ACHN (cell line): ENCODE measurements around the gene PRKN.

Experiments used
- DNase-seq: peaks from one replicate; pipeline ENCODE4 v3.0.0-alpha.2; 2015
- in situ Hi-C: cut with HindIII; loops from 2 replicates; pipeline ENCODE4 v1.10.0; 2017; ENCODE audit warnings: low sequenced_read_pairs, low pct_ligation_motif_present, low pct_unique_long_range_greater_than_20kb

Gene PRKN

DNA sequence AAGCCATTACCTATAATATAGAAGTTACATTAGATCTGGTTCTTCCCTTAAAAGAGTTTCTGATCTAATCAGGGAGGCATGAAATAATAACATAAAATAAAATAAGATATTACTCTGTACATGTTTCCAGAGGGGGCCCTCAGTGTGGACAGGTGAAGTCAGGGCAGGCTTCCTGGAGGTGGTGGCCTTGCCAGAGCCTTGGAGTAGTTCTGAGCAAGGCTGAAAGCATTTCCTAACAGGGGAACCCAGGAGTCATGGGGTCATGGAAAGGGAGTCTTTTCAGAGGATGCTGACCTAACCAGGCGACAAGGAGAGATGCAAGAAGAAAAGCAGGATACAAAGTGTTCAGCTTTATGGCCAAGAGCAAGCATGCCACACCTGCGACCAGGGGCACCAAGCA is 982.4 kb downstream of the PRKN start:
- in situ Hi-C loops: no loop called here
- no peak for DNase-seq

DNA sequence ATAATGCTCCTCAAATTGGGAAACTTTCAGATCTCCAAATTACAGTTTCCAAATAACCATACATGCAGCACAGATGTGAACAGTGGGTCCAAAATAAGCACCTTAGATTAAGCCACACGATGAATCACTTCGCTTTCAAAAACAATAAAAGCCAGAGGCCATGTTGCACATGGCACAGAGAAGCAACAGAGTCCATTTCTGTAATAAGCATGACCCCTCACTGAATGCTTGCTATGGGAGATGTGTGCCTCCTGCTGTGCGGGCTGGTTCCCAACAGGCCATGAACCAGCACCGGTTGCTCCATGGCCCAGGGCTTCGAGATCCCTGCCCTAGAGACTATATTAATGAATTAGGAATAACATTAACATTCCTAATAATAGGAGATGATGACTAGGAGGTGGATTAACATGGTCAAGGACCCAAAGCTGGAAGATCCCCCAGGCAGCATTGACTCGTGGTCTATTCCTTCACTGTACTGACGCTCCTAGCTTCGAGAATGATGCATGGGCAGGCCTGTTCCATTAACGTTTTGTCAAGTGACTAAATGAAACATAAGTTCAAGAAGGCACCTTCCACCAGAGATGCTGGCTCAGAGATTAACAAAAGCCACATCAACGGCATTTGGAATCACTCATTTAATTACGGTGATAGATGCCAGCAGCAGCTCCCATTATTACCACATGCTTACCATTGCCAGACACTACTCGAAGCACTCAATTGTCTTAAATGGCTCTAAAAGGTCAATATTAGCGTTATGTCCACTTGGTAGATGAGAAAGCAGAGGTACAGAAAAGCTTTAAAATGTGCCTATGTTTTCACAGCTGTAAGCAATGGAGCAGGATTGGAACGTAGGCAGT is 983.1 kb downstream of the PRKN start:
- in situ Hi-C loops: no loop called here
- no peak for DNase-seq

DNA sequence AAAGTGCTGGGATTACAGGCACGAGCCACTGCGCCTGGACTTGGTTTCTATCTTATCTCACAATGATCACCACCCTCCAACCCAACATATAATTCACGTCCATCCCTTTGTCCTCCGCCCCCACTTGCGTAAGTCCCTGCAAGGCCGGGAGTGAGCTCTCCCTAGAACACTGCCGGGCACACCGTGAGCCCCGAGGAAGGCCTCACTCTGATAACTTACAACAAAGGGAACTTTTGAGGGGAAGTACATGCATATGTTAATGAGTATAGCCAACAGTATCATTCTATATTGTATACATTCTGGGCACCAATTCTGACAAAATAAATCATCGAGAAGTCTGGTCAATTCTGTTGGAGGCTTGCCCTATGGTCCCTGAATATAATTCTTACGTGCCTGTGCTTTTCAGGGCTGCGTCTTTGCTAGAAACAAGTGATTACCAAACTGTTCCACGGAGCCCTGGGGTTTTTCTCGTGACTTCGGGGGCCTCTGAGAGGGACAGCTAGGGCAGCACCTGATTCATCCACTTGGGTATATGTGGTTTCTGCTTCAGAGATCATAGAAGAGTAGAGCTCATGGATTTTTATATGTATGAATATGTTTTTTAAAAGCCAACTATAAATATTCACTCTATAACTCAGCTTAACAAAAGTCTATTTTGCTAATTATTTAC is 983.9 kb downstream of the PRKN start:
- no peak for DNase-seq
- in situ Hi-C loops: no loop called here

DNA sequence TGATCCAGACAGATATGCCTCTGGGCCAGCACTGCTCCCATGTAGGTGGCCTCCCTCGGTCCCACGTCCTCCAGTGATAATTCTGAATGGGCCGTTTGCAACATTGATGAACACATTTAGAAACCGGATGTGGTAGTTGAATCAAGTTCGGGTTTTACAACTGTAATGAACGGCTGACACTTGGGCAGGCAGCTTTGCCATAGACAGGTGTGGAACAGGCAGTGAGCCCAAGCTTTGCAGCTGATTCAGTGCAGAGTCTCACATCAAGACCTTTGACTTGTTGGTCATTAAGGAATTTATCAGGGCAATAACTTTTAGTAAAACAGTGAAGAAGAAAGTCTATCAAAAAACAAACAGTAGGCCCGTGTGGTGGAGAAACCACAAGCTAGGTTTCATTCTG is 987.1 kb downstream of the PRKN start:
- in situ Hi-C loops: no loop called here
- no peak for DNase-seq

DNA sequence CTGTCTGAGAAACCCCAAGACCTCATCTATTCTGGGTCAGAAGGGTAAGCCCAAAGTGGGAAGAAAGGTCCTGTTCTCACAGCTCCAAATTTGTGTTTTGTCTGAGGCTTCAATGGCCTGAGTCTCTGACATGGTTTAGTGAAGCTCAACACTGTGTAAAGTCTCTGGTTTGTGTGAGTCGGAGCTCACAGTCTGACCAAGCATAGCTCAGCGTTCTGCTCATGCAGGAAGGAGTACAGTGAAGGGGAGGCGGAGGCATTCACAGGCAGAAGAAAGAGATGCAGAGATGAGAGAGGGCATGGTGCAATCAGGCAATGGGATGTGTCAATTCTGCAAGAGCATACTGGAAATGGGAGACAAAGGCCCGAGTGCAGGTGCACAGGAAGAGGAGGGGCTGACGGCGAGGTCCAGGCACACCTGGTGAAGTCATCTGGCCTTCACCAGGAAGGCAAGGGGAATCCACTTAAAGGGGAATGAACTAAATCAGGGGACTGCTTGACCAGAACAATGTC is 990.7 kb downstream of the PRKN start:
- in situ Hi-C loops: no loop called here

DNA sequence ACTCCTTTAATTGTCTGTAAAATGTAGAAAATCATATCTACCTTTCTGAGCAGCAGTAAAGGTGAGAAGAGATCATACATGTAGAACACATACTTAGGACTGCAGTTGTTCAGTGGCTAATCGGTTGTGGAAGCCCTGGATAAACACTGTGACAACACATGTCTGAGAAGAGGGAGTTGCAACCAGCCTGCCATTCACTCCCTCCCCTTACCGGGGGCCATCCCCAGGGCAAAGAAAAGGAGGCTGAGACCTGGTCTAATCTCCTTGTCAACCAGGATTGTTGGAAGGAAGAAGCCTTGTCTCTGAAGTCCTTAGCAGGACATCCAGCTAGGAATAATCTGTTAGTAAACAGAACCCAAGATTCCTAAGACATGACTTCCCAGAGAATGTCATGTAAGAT is 991.2 kb downstream of the PRKN start:
- in situ Hi-C loops: no loop called here
- DNase-seq: no peak

More for the DNA sequence above, 990.7 kb downstream of the PRKN start:
- DNase-seq: no peak

DNA sequence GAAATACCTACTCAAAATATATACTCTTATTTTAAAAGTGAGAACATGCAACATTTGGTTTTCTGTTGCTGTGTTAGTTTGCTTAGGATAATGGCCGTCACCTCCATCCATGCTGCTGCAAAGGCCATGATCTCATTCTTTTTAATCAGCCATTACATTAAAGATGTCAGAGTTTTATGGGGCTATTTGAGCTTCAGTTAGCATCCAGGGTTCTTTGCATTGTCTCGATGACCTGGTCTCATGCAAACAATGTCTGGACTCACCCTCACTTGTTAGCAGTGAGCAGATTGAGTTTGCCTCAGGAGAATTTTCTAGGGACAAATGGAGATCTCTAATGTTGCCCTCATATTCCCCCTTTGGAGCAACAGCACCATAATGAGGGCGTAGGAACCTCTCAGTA is 995.0 kb downstream of the PRKN start:
- DNase-seq: no peak
- in situ Hi-C loops: no loop called here

DNA sequence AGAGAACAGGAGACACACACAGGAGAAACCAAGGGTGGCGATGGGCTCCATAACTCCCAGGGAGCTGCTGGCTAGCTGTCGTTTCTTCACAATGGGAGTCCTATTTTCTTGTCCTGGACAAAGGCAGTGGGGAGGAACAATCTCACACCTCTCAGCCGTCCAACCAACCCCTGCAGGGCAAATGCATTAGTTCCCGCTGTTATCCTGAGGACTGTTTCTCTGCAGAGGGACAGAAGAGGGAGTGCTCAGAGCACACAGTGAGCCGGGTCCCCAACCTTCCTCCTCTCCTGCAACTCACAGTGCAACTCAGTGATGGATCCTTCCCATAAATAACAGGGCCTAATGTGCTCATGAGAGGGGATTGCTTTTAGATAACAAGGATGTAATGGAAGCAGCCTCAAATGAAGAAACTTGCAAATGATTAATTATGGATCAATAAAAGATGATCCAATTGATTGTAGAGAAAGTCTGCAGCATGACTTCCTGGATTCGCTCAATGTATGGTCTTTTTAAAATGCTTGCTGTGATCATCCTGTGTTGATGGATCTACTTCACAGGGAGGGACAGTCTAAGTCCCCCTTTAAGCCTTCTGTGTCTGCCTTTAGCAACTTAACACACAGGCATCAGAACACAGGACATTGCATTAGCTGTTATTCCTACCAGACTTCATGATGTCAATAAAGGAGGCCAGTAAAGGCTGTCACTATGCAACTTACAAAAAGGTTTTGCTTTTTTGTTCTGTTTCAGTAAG is 1000.3 kb downstream of the PRKN start:
- DNase-seq: no peak
- in situ Hi-C loops: no loop called here

DNA sequence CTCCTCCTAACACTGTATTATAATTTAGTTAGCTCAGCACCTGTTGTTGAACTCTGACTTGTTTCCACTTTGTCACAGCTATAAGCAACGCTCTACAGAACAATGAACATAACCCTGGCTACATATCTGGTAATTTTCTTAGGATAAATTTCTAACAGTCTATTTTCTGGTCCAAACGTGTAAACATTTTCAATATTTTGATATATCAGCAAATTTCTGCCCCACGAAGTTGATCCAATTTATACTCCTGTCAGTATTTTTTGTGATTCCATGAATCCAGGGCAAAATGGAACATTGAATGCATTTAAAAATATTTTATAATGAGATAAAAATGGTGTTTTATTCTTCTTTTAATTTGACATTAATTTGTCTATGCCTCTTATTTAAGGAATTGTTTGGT is 1005.2 kb downstream of the PRKN start:
- DNase-seq: no peak
- in situ Hi-C loops: no loop called here

DNA sequence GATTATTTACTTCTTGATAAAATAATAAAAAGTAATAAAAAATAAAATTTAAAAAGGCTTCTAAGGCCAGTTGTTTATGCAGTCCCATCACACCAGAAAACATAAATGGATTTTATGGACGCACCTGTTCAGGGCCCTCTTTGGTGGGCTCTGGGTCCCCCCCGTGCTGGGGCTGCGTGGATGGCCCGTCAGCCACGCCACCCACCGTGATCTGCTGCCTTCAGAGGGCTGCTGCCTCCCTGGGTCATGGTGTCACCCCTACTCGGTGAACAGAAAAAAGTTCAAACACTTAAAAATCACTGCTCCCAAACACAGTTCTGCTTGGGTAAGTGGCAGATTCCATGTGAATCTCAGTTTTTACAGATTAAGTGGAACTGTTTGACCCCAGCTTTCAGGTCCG is 1006.1 kb downstream of the PRKN start:
- in situ Hi-C loops: no loop called here
- no peak for DNase-seq

DNA sequence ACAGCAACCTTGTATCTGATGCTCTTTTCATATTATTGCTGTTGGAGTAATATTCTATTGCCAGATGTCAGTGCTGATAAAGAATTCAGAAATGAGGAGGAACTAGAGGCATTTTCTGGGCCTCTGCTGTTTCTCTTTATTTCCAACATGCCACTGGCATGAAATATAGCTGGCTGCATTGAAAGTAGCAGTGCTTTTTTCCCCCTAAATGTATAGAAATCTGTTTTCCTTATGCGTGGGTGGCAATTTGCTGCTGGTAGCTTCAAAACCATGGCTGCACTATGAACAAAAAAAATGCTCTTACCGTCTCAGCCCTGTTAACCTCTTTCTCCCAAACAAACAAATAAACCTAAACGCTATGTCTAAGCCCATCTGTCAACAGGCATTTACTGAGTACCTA is 1011.4 kb downstream of the PRKN start:
- in situ Hi-C loops: no loop called here

DNA sequence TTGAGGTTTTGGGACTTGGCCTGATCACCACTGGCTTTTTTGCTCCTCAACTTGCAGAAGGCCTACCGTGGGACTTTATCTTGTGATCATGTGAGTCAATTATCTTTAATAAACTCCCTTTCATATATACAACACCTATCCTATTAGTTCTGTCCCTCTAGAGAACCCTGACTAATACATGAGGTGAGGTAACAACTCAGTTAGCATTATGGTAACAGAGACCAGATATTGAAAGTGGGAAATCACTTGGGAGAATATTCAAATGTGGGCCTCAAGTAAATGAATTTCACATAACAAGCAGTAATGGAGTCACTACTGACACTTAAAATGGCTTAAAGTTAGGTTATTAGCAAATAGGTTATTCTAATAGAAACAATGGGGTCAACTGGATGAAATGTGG is 1015.6 kb downstream of the PRKN start:
- in situ Hi-C loops: no loop called here
- DNase-seq: no peak

More for the DNA sequence above, 1011.4 kb downstream of the PRKN start:
- DNase-seq: no peak

DNA sequence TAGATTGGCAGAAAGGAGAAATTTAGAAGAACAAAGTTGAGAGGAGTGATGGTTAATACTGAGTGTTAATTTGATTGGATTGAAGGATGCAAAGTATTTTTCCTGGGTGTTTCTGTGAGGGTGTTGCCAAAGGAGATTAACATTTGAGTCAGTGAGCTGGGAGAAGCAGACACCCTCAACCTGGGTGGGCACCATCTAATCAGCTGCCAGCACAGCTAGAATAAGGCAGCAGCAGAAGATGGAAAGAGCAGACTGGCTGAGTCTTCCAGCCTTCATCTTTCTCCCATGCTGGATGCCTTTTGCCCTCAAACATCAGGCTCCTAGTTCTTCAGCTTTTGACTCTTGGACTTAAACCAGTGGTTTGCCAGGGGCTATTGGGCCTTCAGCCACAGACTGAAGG is 1016.1 kb downstream of the PRKN start:
- DNase-seq: no peak

DNA sequence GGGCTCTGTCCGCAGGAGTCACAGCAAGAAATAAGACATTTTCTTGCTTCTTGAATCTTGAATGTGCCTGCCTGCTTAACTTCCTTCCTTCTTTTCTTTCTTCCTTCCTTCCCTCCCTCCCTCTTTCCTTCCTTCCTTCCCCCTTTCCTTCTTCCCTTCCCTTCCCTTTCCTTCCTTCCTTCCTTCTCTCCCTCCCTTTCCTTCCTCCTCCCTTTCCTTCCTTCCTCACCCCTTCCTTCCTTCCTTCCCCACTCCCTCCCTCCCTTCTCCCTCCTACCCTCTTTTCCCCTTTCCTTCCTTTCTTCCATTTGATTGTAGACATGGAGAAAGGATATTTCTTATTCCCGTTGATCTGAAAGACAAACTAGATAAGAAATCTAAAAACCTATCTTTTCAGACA is 1016.9 kb downstream of the PRKN start:
- in situ Hi-C loops: no loop called here
- no peak for DNase-seq

More for the DNA sequence above, 1016.1 kb downstream of the PRKN start:
- in situ Hi-C loops: no loop called here

DNA sequence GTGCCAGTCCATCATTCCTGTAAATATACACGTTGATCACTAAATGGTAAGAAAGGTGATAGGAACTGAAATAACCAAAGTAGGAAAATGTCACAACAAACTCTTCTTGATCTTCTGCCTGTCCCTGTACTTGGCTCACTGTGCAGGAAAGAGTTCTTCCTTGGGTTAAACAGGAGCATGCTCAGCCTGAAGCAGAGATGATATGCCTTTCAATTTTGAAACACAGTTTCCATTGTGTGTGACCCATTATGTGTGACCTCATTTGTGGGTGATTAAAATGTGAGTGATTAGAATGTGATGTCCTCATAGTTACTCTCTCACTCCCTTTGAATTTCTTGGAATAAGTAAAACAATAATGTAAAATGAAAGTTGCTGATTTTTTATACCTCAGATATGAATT is 1026.5 kb downstream of the PRKN start:
- in situ Hi-C loops: no loop called here
- DNase-seq: no peak

DNA sequence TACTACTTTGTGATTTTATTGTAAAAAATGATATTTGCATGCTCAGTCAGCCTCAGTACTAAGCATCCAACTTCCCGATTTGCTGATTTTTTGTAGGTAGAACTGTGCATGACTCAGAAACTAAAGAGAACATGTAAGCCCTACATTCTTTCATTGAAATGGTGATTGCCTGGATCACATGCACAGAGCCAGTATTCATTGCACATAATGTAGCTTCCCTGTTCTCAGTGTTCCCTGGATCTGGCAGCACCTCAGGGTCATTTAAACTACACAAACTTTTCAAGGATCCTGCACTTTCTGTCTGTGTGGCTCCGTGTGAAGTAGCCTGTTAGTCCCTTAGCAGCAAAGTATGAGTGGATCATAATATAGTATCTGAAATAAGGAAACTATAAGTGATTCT is 1030.8 kb downstream of the PRKN start:
- in situ Hi-C loops: no loop called here
- DNase-seq: no peak

DNA sequence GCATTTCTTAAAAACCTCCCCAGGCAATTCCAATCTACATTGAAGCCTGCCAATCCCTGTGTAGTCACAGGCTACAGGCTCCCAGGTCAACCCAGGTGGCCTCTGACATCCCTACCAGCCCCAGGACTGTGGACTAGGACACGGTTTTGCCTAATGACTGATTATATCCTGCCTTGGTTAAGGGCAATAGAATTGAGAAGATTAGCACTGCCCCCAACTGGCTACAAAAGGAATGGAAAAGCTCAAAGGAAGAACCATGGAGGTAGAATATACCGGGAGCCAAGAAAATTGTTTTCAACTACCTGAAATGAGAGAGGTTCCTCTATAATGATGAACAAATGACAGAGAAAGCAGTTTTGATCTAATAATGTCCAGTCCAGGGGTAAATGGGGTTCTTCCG is 1032.6 kb downstream of the PRKN start:
- in situ Hi-C loops: no loop called here

DNA sequence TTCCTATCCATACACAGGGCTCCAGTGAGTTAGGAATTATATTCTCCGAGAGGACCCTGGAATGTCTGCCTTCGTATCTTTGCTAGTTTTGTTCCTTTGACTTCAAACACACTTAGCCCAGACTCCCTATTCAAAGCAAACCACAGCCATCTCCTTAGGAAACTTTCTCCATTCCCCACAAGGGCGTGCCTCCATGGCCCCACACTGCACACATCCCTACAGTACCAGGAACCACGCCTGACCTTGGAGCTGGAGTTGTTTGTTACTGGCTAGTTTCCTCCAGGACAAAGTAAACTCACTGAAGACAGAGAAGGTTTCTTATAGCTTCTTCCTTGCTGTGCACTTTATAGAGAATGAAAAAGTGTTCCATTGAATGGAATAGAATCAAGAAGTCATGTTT is 1040.9 kb downstream of the PRKN start:
- DNase-seq: no peak

More for the DNA sequence above, 1032.6 kb downstream of the PRKN start:
- DNase-seq: peak; percentile 29

More for the DNA sequence above, 1040.9 kb downstream of the PRKN start:
- in situ Hi-C loops: no loop called here
